OCI-LY3 (cell line): Measurements from ENCODE around the gene GATA5.

Experiments
- H2AFZ ChIP-seq: fragments of 200-600, 300-600 bp; shearing (Covaris generic); 2 replicates; pipeline ENCODE4 v1.6.0; 2014; ENCODE audit warnings: antibody characterized with exemption, low read depth, low read length
- H3K27ac ChIP-seq: fragments of 200-600, 300-600 bp; sonication (generic); 2 replicates; pipeline ENCODE4 v1.5.1; 2014; ENCODE audit warnings: mild to moderate bottlenecking, low read length, moderate library complexity, mixed read lengths
- H3K27me3 ChIP-seq: fragments of 200-600, 300-600 bp; sonication (generic); 2 replicates; pipeline ENCODE4 v1.6.1; 2014; ENCODE audit warnings: low read depth, low read length, mixed read lengths
- H3K36me3 ChIP-seq: fragments of 200-600, 300-600 bp; sonication (generic); replicated peaks from 2 replicates; pipeline ENCODE3; 2014; ENCODE audit warnings: low read depth, low read length, mixed read lengths
- H3K4me1 ChIP-seq: fragments of 300-600, 200-600 bp; sonication (generic); 2 replicates; pipeline ENCODE4 v1.6.1; 2014; ENCODE audit warnings: low read length, mixed read lengths
- H3K4me2 ChIP-seq: fragments of 200-600, 300-600 bp; sonication (generic); 2 replicates; pipeline ENCODE4 v1.6.1; 2014; ENCODE audit warnings: low read length, mixed read lengths
- H3K4me3 ChIP-seq: fragments of 300-600, 200-600 bp; sonication (generic); 2 replicates; pipeline ENCODE4 v1.5.1; 2014; ENCODE audit warnings: antibody characterized with exemption, mild to moderate bottlenecking, low read length, moderate library complexity
- H3K79me2 ChIP-seq: fragments of 300-600, 200-600 bp; shearing (Covaris generic); 2 replicates; pipeline ENCODE4 v1.6.1; 2014; ENCODE audit warnings: mild to moderate bottlenecking, low read length, mixed read lengths
- H3K9ac ChIP-seq: fragments of 300-600, 200-600 bp; shearing (Covaris generic); 2 replicates; pipeline ENCODE4 v1.6.0; 2014; ENCODE audit warnings: mild to moderate bottlenecking, low read length, moderate library complexity
- H3K9me3 ChIP-seq: fragments of 200-600, 300-600 bp; shearing (Covaris generic); 2 replicates; pipeline ENCODE4 v1.6.1; 2014; ENCODE audit warnings: low read length, mixed read lengths; ENCODE audit not compliant: insufficient read depth
- H4K20me1 ChIP-seq: fragments of 200-600, 300-600 bp; sonication (generic); 2 replicates; pipeline ENCODE4 v1.6.1; 2016; ENCODE audit warnings: low read length, mixed read lengths; ENCODE audit not compliant: insufficient read depth
- CTCF ChIP-seq: fragments of 200-600, 300-600 bp; sonication (generic); IDR thresholded peaks from 2 replicates; pipeline ENCODE4 v1.5.1; 2014; ENCODE audit warnings: antibody characterized with exemption, low read length, low read depth
- EZH2phosphoT487 ChIP-seq: fragments of 200-600 bp; shearing (Covaris generic); IDR thresholded peaks from 2 replicates; pipeline ENCODE4 v1.6.1; 2018; ENCODE audit warnings: antibody characterized with exemption, mixed run types, low read depth

Gene GATA5

GRCh38 chr20:62445553-62446340, 30.0 kb downstream of the GATA5 start:
- Histone ChIP-seq H3K4me1 (no peaks in the 10 kb centered on the region), H3K4me2 (no peak overlapping the region), H3K27me3 (peaks cover 16% of the 10 kb centered on the region), H2AFZ (no peak overlapping the region), H3K79me2 (no peaks in the 10 kb centered on the region), H3K36me3 (no peaks in the 10 kb centered on the region), H3K9me3 (no peaks in the 10 kb centered on the region), H3K27ac (no peak overlapping the region), H3K4me3 (no peak overlapping the region), H4K20me1 (no peaks in the 10 kb centered on the region), H3K9ac (no peak overlapping the region)
- TF ChIP-seq EZH2phosphoT487 (no peak), CTCF (no peak)

- Histone ChIP-seq H3K4me3 (no peak overlapping the region), H3K79me2 (no peaks in the 10 kb centered on the region), H3K27ac (no peak overlapping the region), H3K9me3 (no peaks in the 10 kb centered on the region), H3K4me1 (no peaks in the 10 kb centered on the region), H4K20me1 (no peaks in the 10 kb centered on the region), H3K36me3 (no peaks in the 10 kb centered on the region), H3K4me2 (no peak overlapping the region), H3K27me3 (peaks cover 24% of the 10 kb centered on the region), H3K9ac (no peak overlapping the region), H2AFZ (no peak overlapping the region)
- TF ChIP-seq EZH2phosphoT487 (no peak), CTCF (no peak)
These were observed 31.5 kb downstream of the GATA5 start for GRCh38 chr20:62444286-62444685.

DNA sequence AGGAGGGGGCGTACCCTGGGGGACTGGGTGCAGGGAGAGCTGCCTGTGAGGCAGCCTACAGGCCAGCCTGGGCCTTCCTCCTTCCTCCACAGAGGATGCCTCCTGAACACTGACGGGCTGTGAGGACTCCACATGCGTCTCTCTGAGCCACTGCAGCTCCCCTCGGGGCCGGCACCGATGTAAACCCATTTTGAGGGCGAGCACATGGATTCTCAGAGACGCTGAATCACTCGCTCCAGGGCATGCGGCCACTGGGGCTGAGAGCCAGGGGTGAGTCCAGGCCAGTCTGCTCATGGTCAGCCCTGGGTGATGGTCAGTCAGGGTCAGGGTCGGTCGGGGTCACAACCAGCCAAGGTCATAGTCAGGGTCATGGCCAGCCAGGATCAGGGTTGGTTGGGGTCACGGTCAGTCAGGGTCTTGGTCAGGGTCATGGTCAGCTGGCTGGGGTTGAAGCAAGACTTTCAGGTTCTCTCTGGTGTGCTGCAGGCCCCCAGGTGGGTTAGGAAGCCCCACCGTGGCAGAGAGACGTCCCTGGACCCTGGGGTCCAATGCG, 33.7 kb downstream of the GATA5 start:
- H3K9ac ChIP-seq = no peak overlapping the region
- no peaks in the 10 kb centered on the region for H3K36me3 ChIP-seq
- H2AFZ ChIP-seq = no peak overlapping the region
- H3K9me3 ChIP-seq = no peaks in the 10 kb centered on the region
- TF ChIP-seq EZH2phosphoT487 (no peak), CTCF (no peak)
- no peak overlapping the region for H3K27ac ChIP-seq
- H3K4me2 ChIP-seq = no peak overlapping the region
- H4K20me1 ChIP-seq = no peaks in the 10 kb centered on the region
- peaks cover 24% of the 10 kb centered on the region for H3K27me3 ChIP-seq
- H3K79me2 ChIP-seq = no peaks in the 10 kb centered on the region
- H3K4me3 ChIP-seq = no peak overlapping the region
- H3K4me1 ChIP-seq = no peaks in the 10 kb centered on the region; the same call in 1 of the 2 replicates

DNA sequence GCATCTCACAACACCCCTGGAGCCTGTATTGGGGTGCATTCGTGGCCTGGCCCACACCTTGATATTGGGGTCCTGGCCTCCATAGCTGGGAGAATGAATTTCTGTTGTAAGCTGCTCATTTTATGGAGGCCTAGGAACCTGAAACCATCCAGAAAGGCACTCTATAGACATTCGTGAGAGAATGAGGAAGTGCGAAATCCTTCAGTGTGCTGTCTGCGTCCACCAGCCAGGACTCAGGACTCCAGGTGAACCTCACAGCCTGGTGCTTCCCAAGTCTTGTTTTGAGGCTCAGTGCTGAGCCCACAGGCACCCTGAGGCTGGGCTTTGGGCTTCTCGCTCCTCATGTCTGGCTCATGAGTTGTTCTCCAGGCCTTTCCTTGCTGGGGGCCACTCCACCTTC, 36.6 kb downstream of the GATA5 start:
- TF ChIP-seq CTCF = no peak
- no peak for TF ChIP-seq EZH2phosphoT487
- H3K4me3 ChIP-seq = no peak overlapping the region

More for the DNA sequence above, 36.6 kb downstream of the GATA5 start:
- Histone ChIP-seq H3K27me3 (peaks cover 39% of the 10 kb centered on the region), H3K27ac (no peak overlapping the region), H3K79me2 (no peaks in the 10 kb centered on the region), H3K4me2 (no peak overlapping the region), H4K20me1 (no peaks in the 10 kb centered on the region), H3K36me3 (no peaks in the 10 kb centered on the region), H3K9ac (no peak overlapping the region), H3K9me3 (no peaks in the 10 kb centered on the region), H2AFZ (no peak overlapping the region), H3K4me1 (no peaks in the 10 kb centered on the region; the same call in 1 of the 2 replicates)
